AG08396 (cell line): ENCODE results near the gene MLEC.

ENCODE experiments used
- DNase-seq: peaks from one replicate; pipeline ENCODE4 v3.0.0; 2012; ENCODE audit warnings: low spot score, mixed read lengths

MLEC gene

GRCh38 chr12:120686690-120687577, at the start of gene MLEC:
MLEC (plus strand) TSS chr12:120687149; CDS start chr12:120687297, 148 bp downstream.
- DNase-seq = peak; percentile 100

- no peak for DNase-seq
Measured at GRCh38 chr12:120639771-120640721, 46.9 kb upstream of the MLEC start, which contains the start of gene CABP1. CABP1 (plus strand) TSS chr12:120640626; CDS start chr12:120640686, 60 bp downstream.

- peak; percentile 73 for DNase-seq
Measured at GRCh38 chr12:120640861-120641833, 45.8 kb upstream of the MLEC start.

- DNase-seq = no peak
Measured at GRCh38 chr12:120642121-120642520, 44.8 kb upstream of the MLEC start.

- no peak for DNase-seq
Measured at GRCh38 chr12:120642826-120643225, 44.1 kb upstream of the MLEC start.

GRCh38 chr12:120643574-120643973, 43.4 kb upstream of the MLEC start:
- DNase-seq = no peak

- no peak for DNase-seq
Measured at GRCh38 chr12:120646044-120646443, 40.9 kb upstream of the MLEC start.

- no peak for DNase-seq
Measured at GRCh38 chr12:120647375-120647755, 39.6 kb upstream of the MLEC start.

- DNase-seq = no peak
Measured at GRCh38 chr12:120649442-120650232, 37.3 kb upstream of the MLEC start.

- no peak for DNase-seq
Measured at GRCh38 chr12:120650233-120650690, 36.7 kb upstream of the MLEC start.

GRCh38 chr12:120651821-120652220, 35.1 kb upstream of the MLEC start:
- no peak for DNase-seq

GRCh38 chr12:120652656-120653435, 34.1 kb upstream of the MLEC start:
- no peak for DNase-seq

GRCh38 chr12:120653611-120654010, 33.3 kb upstream of the MLEC start:
- no peak for DNase-seq

GRCh38 chr12:120654656-120655055, 32.3 kb upstream of the MLEC start:
- no peak for DNase-seq

GRCh38 chr12:120656008-120656407, 30.9 kb upstream of the MLEC start:
- no peak for DNase-seq

- DNase-seq = no peak
Measured at GRCh38 chr12:120658286-120659150, 28.4 kb upstream of the MLEC start.

GRCh38 chr12:120659151-120659525, 27.8 kb upstream of the MLEC start:
- DNase-seq = no peak

- DNase-seq = no peak
Measured at GRCh38 chr12:120661432-120661831, 25.5 kb upstream of the MLEC start.

GRCh38 chr12:120662879-120663278, 24.1 kb upstream of the MLEC start:
- no peak for DNase-seq
